ENCODE results near the gene MRPL33. TPM values are rescaled to one million over a fixed set of nuclear protein-coding genes. Genes with fewer than 3 reads are reported as not detected.

The MRPL33 gene
- 100 to 1,000 TPM in 1 of 2 donors, 10 to 100 TPM in 1; 83.6 to 178 TPM for total RNA-seq
- 100 to 1,000 TPM in 1 of 2 donors, 10 to 100 TPM in 1; 94.7 to 102 TPM for polyA plus RNA-seq (ENCODE audit: insufficient read length in 2 of 2)
- long read RNA-seq, donor 1, partial matches to known transcripts: 22 of 144 reads
- long read RNA-seq, donor 1, other reads (novel, unspliced or antisense): 120 of 144 reads
- long read RNA-seq, donor 2, partial matches to known transcripts: 0 of 52 reads
- long read RNA-seq, donor 2, other reads (novel, unspliced or antisense): 51 of 52 reads
- long read RNA-seq, donor 3, partial matches to known transcripts: 0 of 63 reads
- long read RNA-seq, donor 3, other reads (novel, unspliced or antisense): 63 of 63 reads
- long read RNA-seq, donor 4, partial matches to known transcripts: 26 of 244 reads
- long read RNA-seq, donor 4, other reads (novel, unspliced or antisense): 217 of 244 reads

DNA sequence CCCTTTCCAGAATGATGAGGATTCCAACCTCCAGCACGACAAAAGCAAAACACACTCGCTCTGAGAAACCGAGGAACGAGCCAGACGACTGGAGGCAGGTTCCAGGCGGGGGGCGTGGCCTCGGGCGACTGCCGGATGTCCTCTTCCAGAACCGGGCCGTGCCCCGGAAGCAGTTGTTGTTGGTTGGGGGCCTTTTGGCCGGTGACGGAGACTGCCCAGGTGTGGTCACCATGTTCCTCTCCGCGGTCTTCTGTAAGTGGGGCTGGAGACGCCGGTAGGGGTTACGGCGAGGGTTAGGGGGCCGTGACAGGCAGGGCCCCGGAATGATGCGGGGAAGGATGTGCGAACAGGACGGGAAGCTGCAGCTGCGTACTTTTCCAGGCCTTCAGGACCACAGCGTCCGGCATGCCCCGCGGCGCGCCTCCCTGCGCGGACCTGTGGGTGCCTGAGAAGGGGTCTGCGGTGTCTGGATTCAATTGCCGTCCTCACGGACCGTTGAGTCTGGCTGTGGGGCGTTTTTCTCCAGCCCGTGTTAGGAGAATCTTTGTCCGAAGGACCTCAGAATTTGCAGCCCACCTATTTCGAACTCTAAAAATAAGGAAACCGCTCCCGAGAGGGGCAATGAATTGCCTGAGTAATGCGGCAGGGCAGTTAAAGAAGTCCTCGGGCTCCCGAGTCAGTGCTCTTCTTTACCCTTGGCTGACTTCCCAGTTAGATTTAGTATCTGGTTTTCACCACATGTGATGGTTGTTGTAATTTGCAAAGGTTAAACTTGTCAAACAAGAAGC lies at the start of gene MRPL33:
MRPL33 (plus strand) TSS at position 172 of the 788 bp plus-strand sequence; CDS start at position 231, 59 bp downstream.
- WGBS (ENCODE audit: insufficient coverage): under 1% methylated on average over 48 of the region's 48 CpGs
- DNase-seq (ENCODE audit: low read depth in 4 of 6, low spot score in 6 of 6): peak; percentile 84 to 98 (median 94)
- H3K27me3 ChIP-seq (ENCODE audit: control insufficient read depth, insufficient read depth, low read length): peaks cover 10% of the 10 kb centered on the region

DNA sequence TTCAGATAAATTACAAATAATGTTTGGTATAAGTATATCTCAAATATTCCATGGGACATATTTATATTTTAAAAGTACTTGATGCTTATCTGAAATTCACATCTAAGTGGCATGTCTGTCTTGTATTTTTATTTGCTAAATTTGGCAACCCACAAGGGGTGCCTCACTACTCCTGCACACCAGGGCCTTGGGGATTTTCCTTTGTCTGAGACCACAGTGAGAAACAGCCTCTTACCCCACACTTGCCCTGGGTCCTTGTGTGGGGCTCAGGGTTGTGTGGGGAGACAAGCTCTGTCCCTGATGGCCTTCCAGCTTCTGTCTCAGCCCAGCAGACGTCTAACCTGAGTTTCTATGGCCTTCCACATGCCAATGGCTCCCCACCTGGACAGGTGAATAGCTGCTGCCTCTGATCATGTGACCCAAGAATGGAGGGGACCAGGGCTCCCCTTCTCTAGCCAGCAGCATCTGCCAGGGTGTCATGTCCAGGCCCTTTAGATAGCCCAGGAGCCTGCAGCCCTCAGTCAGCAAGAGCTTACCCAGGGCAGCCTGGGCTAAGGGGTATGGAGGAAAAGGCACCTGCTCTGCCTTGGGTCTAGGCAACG lies 49.5 kb upstream of the MRPL33 start:
- H3K27me3 ChIP-seq (ENCODE audit: control insufficient read depth, insufficient read depth, low read length): peaks cover 2% of the 10 kb centered on the region
- peaks cover 11% of the 10 kb centered on the region for H3K4me1 ChIP-seq (ENCODE audit: control insufficient read depth, insufficient read depth, low read length)
- H3K36me3 ChIP-seq (ENCODE audit: control insufficient read depth, insufficient read depth, low read length): no peaks in the 10 kb centered on the region
- DNase-seq (ENCODE audit: low read depth in 4 of 6, low spot score in 6 of 6): no peak
- 50% methylated on average over 1 of the region's 2 CpGs for WGBS (ENCODE audit: insufficient coverage)
- no peak overlapping the region for H3K27ac ChIP-seq (ENCODE audit: low read depth, low read length)
- no peaks in the 10 kb centered on the region for H3K9me3 ChIP-seq (ENCODE audit: control insufficient read depth, insufficient read depth, low read length)
- no peak overlapping the region for H3K4me3 ChIP-seq (ENCODE audit: low read depth, low read length)

More for the DNA sequence above, at the start of gene MRPL33:
- Histone ChIP-seq H3K4me1 (ENCODE audit: control insufficient read depth, insufficient read depth, low read length) (no peaks in the 10 kb centered on the region), H3K27ac (ENCODE audit: low read depth, low read length) (peak within 1 kb of the TSS; percentile 80), H3K9me3 (ENCODE audit: control insufficient read depth, insufficient read depth, low read length) (no peaks in the 10 kb centered on the region), H3K36me3 (ENCODE audit: control insufficient read depth, insufficient read depth, low read length) (no peaks in the 10 kb centered on the region), H3K4me3 (ENCODE audit: low read depth, low read length) (peak within 1 kb of the TSS; percentile 98)

DNA sequence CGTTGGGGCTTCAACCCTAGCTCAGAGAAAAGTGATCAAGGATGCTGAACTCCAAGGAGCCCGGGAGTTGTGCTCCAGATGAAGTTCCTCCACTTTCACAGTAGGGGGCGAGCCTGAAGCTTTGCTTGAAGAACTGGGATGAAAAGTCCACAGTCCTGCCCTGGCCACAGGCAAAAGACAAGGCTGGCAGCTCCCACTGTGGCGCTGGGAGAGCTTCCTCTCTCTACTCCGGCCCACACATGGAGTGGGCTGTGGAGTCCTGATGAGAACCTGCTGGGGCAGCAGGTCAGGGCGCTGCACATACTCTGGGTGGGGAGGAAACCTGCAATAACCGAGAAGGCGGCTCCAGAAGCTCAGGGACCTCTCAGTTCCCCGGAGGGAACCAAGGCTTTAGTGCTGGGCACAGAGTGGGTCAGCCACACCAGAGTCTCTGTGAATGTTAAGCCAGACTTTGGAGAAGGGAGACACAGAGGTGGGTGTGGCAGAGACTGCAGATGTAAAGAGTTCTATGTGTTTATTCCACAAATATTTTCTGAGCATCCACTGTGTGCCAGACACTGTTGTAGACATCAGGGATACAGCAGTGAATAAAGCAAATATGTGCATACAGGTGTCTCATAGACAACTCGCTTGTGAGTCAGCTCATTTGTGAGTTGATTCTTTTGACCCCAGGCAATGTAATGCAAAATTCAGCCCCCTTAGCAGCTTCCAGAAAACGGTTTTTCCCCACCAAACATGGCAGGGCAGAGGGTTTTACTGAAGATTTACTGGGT lies 48.0 kb upstream of the MRPL33 start:
- Histone ChIP-seq H3K27ac (ENCODE audit: low read depth, low read length) (peak overlapping the region; percentile 52), H3K36me3 (ENCODE audit: control insufficient read depth, insufficient read depth, low read length) (no peaks in the 10 kb centered on the region), H3K9me3 (ENCODE audit: control insufficient read depth, insufficient read depth, low read length) (no peaks in the 10 kb centered on the region), H3K27me3 (ENCODE audit: control insufficient read depth, insufficient read depth, low read length) (peaks cover 2% of the 10 kb centered on the region), H3K4me3 (ENCODE audit: low read depth, low read length) (no peak overlapping the region), H3K4me1 (ENCODE audit: control insufficient read depth, insufficient read depth, low read length) (peaks cover 11% of the 10 kb centered on the region)
- DNase-seq (ENCODE audit: low read depth in 4 of 6, low spot score in 6 of 6): peak in 2 of 6 donors; percentile 73 to 84
- 34% methylated on average over 10 of the region's 11 CpGs for WGBS (ENCODE audit: insufficient coverage)

DNA sequence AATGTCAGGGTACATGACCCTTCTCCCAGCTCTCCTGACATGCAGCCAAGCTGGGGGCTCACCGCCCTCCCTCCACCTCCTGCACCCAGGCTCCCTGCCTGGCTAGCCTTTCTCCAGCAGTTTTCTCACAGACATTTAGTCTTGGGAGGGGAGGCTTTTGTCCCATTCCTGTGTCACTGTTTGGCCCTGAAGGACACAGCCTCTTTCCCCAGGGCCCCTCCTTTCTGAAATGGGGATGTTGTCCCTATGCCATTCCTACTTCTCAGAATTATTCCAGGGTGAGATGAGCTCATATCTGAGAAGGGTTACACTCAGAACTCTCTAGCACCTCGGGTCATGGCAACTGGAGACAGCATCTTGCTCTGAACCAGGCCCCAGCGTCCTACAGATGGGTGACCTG lies 47.3 kb upstream of the MRPL33 start:
- no peak for DNase-seq (ENCODE audit: low read depth in 4 of 6, low spot score in 6 of 6)
- H3K4me3 ChIP-seq (ENCODE audit: low read depth, low read length): no peak overlapping the region
- no peaks in the 10 kb centered on the region for H3K9me3 ChIP-seq (ENCODE audit: control insufficient read depth, insufficient read depth, low read length)
- H3K36me3 ChIP-seq (ENCODE audit: control insufficient read depth, insufficient read depth, low read length): no peaks in the 10 kb centered on the region
- peak overlapping the region; percentile 8 for H3K27ac ChIP-seq (ENCODE audit: low read depth, low read length)
- WGBS (ENCODE audit: insufficient coverage): no CpG with 5 or more reads among the region's 3 CpGs
- H3K4me1 ChIP-seq (ENCODE audit: control insufficient read depth, insufficient read depth, low read length): peaks cover 11% of the 10 kb centered on the region
- peaks cover 2% of the 10 kb centered on the region for H3K27me3 ChIP-seq (ENCODE audit: control insufficient read depth, insufficient read depth, low read length)

DNA sequence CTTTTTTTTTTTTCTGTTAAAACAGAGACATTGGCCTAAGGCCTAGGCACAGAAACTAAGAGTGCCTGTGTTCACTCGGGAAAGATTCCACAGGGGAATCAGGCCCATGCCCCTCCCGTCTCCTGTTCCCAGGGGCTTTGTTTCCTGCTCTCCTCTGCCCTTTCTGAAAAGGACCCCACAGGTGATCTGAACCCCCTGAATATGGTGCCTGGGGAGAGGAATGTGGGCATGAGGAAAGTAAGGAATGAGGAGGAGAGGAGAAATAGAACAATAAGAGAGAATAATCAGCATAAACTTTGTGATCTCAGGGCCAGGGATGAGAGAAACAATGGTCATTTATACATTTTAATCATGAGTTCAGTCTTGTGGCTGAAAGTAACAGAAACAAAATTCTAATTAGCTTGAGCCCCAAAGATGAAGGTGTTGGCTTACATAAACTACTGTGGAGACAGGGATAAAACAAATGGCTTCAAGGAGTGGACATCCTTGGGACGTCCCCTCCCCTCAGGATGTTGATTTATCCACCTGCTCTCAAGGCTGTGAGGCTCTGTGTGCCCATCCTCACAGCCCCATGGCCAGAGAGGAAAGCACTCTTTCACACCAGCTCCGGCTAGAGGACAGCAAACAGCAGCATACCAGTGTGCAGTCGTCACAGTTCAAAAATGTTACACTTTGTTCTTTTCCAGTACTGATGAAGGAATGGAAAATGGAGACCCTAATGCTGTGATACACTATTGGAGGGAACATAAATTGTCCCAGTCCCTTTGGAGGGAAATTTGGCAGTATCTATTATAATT lies 46.4 kb upstream of the MRPL33 start:
- WGBS (ENCODE audit: insufficient coverage): 30% methylated on average over 2 of the region's 5 CpGs
- Histone ChIP-seq H3K27ac (ENCODE audit: low read depth, low read length) (peak overlapping the region; percentile 69), H3K27me3 (ENCODE audit: control insufficient read depth, insufficient read depth, low read length) (no peaks in the 10 kb centered on the region), H3K4me1 (ENCODE audit: control insufficient read depth, insufficient read depth, low read length) (peaks cover 11% of the 10 kb centered on the region), H3K9me3 (ENCODE audit: control insufficient read depth, insufficient read depth, low read length) (no peaks in the 10 kb centered on the region), H3K36me3 (ENCODE audit: control insufficient read depth, insufficient read depth, low read length) (no peaks in the 10 kb centered on the region), H3K4me3 (ENCODE audit: low read depth, low read length) (no peak overlapping the region)
- DNase-seq (ENCODE audit: low read depth in 4 of 6, low spot score in 6 of 6): peak in 1 of 6 donors; percentile 26

DNA sequence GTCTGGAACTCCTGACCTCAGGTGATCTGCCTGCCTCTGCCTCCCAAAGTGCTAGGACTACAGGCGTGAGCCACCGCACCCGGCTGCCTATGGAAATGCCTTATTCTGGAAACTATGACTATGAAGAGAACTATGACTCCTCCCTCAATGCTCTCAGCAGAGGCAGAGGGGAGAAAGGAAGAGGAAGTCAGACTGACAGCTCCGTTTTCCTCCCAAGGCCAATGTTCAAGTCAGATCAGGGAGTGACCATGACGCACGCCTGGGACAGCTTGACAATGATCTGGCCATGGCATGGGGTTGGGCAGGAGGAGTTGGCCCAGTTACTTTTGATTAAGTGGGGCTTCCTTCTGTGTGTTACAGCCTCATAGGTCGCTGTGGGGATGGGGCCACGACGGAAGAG lies 44.3 kb upstream of the MRPL33 start:
- Histone ChIP-seq H3K4me3 (ENCODE audit: low read depth, low read length) (no peak overlapping the region), H3K27ac (ENCODE audit: low read depth, low read length) (no peak overlapping the region), H3K9me3 (ENCODE audit: control insufficient read depth, insufficient read depth, low read length) (no peaks in the 10 kb centered on the region), H3K4me1 (ENCODE audit: control insufficient read depth, insufficient read depth, low read length) (peaks cover 11% of the 10 kb centered on the region), H3K27me3 (ENCODE audit: control insufficient read depth, insufficient read depth, low read length) (no peaks in the 10 kb centered on the region), H3K36me3 (ENCODE audit: control insufficient read depth, insufficient read depth, low read length) (no peaks in the 10 kb centered on the region)
- WGBS (ENCODE audit: insufficient coverage): 97% methylated on average over 5 of the region's 9 CpGs
- no peak for DNase-seq (ENCODE audit: low read depth in 4 of 6, low spot score in 6 of 6)

DNA sequence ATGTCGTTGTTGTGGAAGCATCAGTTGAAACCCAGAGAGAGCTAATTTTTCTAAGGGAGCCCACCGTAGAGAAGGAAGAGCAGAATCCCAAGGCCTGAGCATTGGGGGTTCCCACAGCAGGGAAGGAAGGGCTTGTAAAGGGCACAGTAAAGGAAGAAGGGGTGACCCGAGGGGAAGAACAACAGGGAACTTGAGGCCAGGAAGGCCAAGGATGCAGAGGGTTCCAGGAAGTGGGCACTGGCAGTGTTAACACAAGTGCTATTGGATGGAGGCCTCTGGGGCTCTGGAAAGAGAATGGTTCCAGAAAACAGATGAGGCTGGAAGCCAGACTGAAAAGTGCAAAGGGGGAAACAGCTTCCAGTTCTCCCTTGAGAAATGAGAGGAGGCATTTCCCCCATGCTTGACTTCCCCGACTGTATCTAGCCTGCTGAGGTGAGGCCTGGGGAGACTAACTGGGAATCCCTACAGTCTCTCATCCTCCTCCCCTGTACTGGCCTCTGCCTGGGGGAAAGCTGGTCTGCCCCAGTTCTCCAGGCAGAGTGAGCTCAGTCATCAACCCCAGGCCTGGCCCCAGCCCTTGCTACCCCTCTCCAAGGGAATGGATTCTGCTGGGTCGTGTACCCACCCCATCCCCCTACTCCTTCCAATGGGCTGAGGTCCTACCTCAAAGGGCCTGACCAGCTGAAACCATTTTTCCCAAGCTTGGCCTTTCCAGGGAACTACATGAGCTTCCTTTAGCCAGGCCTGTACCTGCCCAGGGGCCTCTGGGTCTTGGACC lies 43.2 kb upstream of the MRPL33 start:
- WGBS (ENCODE audit: insufficient coverage): 81% methylated on average over 4 of the region's 5 CpGs
- H3K27ac ChIP-seq (ENCODE audit: low read depth, low read length): no peak overlapping the region

DNA sequence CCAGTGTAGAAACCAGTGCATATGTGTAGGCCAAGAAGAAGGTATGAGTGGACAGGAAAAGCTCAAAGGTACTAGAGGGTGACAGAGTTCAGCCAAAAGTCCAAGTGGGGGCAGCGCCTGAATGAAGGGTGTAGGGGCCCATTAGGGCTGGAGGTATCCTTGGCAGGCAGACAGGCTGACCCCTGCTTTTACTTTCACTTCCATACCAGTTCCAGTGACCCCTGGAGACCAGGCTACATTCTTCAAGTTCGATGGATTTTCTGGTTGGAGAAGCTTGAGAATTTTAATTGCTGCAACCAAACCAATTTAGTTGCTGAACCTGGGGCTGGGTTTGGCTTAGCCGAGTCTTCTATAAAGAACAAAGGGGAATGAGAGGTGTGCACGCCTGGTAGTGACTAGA lies 42.3 kb upstream of the MRPL33 start:
- Histone ChIP-seq H3K27me3 (ENCODE audit: control insufficient read depth, insufficient read depth, low read length) (no peaks in the 10 kb centered on the region), H3K27ac (ENCODE audit: low read depth, low read length) (no peak overlapping the region), H3K4me3 (ENCODE audit: low read depth, low read length) (no peak overlapping the region), H3K9me3 (ENCODE audit: control insufficient read depth, insufficient read depth, low read length) (no peaks in the 10 kb centered on the region), H3K36me3 (ENCODE audit: control insufficient read depth, insufficient read depth, low read length) (no peaks in the 10 kb centered on the region), H3K4me1 (ENCODE audit: control insufficient read depth, insufficient read depth, low read length) (peaks cover 3% of the 10 kb centered on the region)
- DNase-seq (ENCODE audit: low read depth in 4 of 6, low spot score in 6 of 6): no peak
- 58% methylated on average over 2 of the region's 4 CpGs for WGBS (ENCODE audit: insufficient coverage)

More for the DNA sequence above, 43.2 kb upstream of the MRPL33 start:
- H3K9me3 ChIP-seq (ENCODE audit: control insufficient read depth, insufficient read depth, low read length): no peaks in the 10 kb centered on the region
- no peaks in the 10 kb centered on the region for H3K27me3 ChIP-seq (ENCODE audit: control insufficient read depth, insufficient read depth, low read length)
- H3K4me3 ChIP-seq (ENCODE audit: low read depth, low read length): no peak overlapping the region
- no peaks in the 10 kb centered on the region for H3K36me3 ChIP-seq (ENCODE audit: control insufficient read depth, insufficient read depth, low read length)
- DNase-seq (ENCODE audit: low read depth in 4 of 6, low spot score in 6 of 6): no peak
- peaks cover 10% of the 10 kb centered on the region for H3K4me1 ChIP-seq (ENCODE audit: control insufficient read depth, insufficient read depth, low read length)

Measured in spinal cord (tissue), 10 donors.